Myocyte (in vitro differentiated cells): Measurements from ENCODE around the gene DLX3. TPM values are rescaled to one million over a fixed set of nuclear protein-coding genes. Genes with fewer than 3 reads are reported as not detected.

ENCODE experiments used
- DNase-seq: peaks from one replicate; pipeline ENCODE4 v3.0.0-alpha.2; 2012; ENCODE audit warnings: low read depth
- total RNA-seq: library from RNA; depleted of rRNA; stranded (reverse); fragments of >200 nt; gene quantifications from 2 replicates; pipeline ENCODE4 v1.2.3, GENCODE V29; 2014

Gene DLX3
- total RNA-seq, 1 donor from 2014 or later: 0.13 TPM

GRCh38 chr17:49959183-49959935, 35.7 kb downstream of the DLX3 start:
- peak; percentile 24 for DNase-seq

- no peak for DNase-seq
Observed at GRCh38 chr17:49958723-49959122, 36.3 kb downstream of the DLX3 start.

GRCh38 chr17:49957350-49957749, 37.7 kb downstream of the DLX3 start:
- DNase-seq: no peak

DNA sequence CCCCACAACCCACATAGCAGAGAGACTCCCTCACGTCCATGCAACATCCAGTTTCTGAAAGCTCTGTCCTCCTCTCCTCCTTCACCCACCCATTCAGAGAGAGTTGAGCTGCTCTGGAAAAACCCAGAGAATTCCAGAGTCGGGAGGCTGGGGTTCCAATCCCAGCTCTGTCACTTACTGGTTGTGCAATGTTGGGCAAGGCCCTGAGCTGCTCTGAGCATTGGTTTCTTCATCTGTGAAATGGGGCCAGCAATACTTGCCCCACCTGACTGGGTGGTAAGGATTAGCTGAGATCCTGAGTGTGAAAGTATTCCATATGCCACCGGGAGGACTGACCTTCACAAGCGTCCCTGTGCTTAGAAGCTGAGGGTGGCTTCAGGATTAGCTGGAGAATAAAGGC, 38.2 kb downstream of the DLX3 start:
- no peak for DNase-seq

- DNase-seq: no peak
Observed at GRCh38 chr17:49955157-49955556, 39.9 kb downstream of the DLX3 start.

- no peak for DNase-seq
Observed at GRCh38 chr17:49952912-49953497, 42.0 kb downstream of the DLX3 start.

DNA sequence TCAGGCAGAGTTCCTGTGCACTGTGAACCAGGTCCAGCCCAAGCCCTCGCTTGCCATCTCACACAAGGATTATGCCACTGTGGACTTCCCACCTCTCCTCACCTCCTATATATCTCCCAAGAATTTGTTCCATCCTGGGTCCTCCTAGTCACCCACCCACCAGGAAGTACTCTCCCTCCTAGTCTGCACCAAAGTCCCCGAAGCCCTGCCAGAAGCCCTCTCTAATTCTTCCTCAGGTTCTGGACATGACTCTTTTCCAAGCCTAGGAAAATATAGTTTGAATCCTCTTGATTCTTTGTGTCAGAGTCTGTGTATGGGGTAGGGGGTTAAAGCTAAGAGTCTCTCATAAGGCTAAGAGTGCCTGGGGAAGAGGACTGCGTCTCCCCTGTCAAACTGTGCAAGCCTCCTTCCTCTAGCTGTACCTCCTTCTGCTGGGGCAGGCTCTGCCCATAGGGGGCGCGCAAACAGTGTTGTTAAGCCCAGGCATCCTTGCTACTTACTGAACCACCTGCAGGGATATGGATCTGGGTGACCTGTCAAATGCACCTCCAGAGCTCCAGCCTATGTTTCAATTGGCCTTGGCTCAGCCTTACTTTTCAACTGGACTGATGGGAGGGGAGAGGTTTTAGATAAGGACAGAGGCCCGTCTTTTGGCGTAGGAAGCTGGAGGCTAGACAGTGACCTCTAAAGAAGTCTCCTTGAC, 42.7 kb downstream of the DLX3 start:
- DNase-seq: peak; percentile 79

DNA sequence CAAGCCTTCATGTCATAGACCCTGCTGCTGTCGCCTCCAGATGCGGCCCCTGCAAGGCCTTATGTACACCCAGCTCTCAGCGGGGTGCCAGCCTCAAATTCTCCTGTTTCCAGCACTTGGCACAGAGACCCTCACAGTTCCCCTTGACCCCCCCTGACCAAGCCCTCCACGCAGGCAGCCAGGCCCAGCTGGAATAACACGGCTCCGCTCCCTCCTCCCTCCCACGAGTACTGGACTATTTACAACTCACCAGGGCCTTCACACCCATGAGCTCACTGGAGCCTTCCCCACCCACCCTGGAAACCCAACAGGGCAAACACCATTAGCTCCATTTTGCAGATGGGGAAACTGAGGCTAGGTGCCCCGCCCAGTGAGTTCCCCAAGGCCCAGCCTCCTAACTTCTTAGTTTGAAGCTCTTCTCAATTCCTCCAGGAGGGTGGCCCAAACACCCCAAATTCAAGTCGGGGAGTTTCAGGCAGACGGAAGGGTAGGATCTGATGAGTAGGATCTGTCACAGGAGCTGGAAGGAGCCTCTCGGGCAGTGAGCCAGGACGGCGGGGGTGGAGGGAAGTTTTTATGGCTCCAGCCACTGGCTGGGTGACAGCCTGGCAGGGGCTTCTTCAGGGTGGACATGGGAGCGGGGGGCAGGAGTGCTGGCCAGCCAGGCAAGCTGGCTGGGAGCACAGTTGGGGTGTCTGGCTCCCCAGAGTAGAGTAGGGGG, 43.5 kb downstream of the DLX3 start:
- DNase-seq: no peak

DNA sequence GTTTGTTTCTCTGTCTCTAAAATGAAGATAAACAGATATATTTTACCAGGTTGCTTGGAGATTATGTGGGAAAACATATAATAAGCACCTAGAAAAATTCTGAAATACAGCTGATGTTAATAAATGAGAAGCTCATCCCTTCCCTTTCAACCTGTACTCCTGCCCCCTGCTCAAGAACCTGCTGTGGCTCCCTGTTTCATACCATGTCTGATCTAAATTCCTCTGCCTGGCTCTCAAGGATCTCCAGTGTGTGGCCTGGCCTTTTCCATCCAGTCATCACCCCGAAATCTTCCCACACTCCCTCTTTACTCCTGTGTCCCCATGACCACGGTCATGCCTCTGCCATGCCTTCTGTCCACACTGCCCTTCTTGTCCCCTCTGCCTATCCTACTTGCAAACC, 45.4 kb downstream of the DLX3 start:
- DNase-seq: no peak

- no peak for DNase-seq
Observed at GRCh38 chr17:49946964-49947584, 48.0 kb downstream of the DLX3 start.

- DNase-seq: no peak
Observed at GRCh38 chr17:49946208-49946607, 48.8 kb downstream of the DLX3 start.

DNA sequence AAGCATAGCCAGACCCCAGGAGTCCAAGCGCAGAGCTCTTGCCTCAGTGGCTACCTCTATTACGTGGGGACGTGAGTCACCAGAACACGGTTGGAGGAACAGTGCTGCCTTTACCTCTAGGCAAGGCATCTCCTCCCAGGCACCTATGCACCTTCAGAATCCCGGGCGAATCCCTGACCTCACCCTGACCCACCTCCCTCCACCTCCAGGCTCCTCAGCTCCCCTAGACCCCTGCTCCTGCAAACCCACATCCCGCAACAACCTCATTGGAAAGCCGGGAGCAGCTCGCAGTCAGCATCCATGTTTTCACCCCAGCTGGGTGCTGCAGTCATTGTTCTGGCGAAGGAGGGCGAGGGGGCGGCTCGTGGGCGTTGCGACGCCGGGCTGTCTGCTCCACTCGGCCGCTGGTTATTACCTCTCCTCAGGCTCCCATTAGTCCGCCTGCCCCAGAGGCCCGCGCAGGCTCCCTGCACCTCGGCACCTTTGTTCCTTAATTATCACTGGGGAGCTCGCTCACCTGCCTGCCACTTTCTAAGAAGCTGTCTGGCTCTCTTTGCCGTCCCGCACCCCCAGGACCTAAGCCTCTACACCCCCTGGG, 50.7 kb downstream of the DLX3 start:
- DNase-seq: no peak

- no peak for DNase-seq
Observed at GRCh38 chr17:49942947-49943346, 52.1 kb downstream of the DLX3 start.

GRCh38 chr17:49941427-49941826, 53.6 kb downstream of the DLX3 start:
- DNase-seq: no peak

Other genes with a start within 250 kb of the DLX3 start
- 21.0 and 27.9 TPM in 2 replicates for gene FAM117A, start 231.1 kb downstream of the DLX3 start, total RNA-seq
- 28.5 and 34.9 TPM in 2 replicates for gene KAT7, start 206.5 kb downstream of the DLX3 start, total RNA-seq
- not detected in 2 replicates for gene TAC4, start 147.2 kb downstream of the DLX3 start, total RNA-seq
- gene DLX4, start 26.0 kb downstream of the DLX3 start, total RNA-seq: not detected in 2 replicates
- gene ITGA3, start 60.9 kb upstream of the DLX3 start, total RNA-seq: 264 and 289 TPM in 2 replicates
- 54.4 and 61.1 TPM in 2 replicates for gene PDK2, start 100.1 kb upstream of the DLX3 start, total RNA-seq
- gene SAMD14, start 134.9 kb upstream of the DLX3 start, total RNA-seq: 0.24 and 0.47 TPM in 2 replicates
- gene PPP1R9B, start 155.5 kb upstream of the DLX3 start, total RNA-seq: 40.5 and 44.2 TPM in 2 replicates
- gene SGCA, start 170.8 kb upstream of the DLX3 start, total RNA-seq: 428 and 447 TPM in 2 replicates
- gene COL1A1, start 206.4 kb upstream of the DLX3 start, total RNA-seq: 604 and 719 TPM in 2 replicates